Gastrocnemius medialis (tissue), 4 donors: ENCODE results near the gene DYNLL1. TPM values are rescaled to one million over a fixed set of nuclear protein-coding genes. Genes with fewer than 3 reads are reported as not detected.

ENCODE experiments used
- ATAC-seq, 2 donors: fragments of 150-250 bp; one replicate each; pipeline ENCODE4 v1.9.1; 2016
- DNase-seq, 2 donors: peaks; one replicate each; pipeline ENCODE4 v3.0.0-alpha.2; 2019
- H3K27ac ChIP-seq, 4 donors: fragments of 200-600 bp; sonication (generic); 1 replicate in 1 of 4; 2 replicates in 3 of 4; pipeline ENCODE4 v1.5.1; 2016 to 2018; ENCODE audit warnings: mild to moderate bottlenecking in 2 of 4, moderate library complexity in 1 of 4
- H3K27me3 ChIP-seq, 3 donors: fragments of 200-600 bp; sonication (generic) in 2 of 3; 1 replicate in 1 of 3; 2 replicates in 2 of 3; pipeline versions ENCODE4 v1.5.1 to v1.6.0; 2016 to 2019; ENCODE audit warnings: mild to moderate bottlenecking in 1 of 3, moderate library complexity in 1 of 3
- H3K36me3 ChIP-seq, 2 donors: fragments of 200-600 bp; sonication (generic) in 1 of 2; one replicate each; pipeline ENCODE4 v1.5.1; 2017 to 2018
- H3K4me1 ChIP-seq, 2 donors: fragments of 200-600 bp; sonication (generic) in 1 of 2; one replicate each; pipeline ENCODE4 v1.5.1; 2016 to 2017; ENCODE audit warnings: mild to moderate bottlenecking in 2 of 2
- H3K4me3 ChIP-seq, 4 donors: fragments of 200-600 bp; sonication (generic) in 3 of 4; 1 replicate in 1 of 4; 2 replicates in 3 of 4; pipeline ENCODE4 v1.5.1; 2016 to 2019; ENCODE audit warnings: mild to moderate bottlenecking in 2 of 4
- H3K9me3 ChIP-seq, 3 donors: fragments of 200-600 bp; sonication (generic) in 2 of 3; 1 replicate in 1 of 3; 2 replicates in 2 of 3; pipeline ENCODE4 v1.5.1; 2016 to 2019
- POLR2A ChIP-seq, 2 donors: fragments of 450-650 bp; IDR thresholded peaks; one replicate each; pipeline ENCODE4 v1.6.1; 2017; ENCODE audit warnings: antibody characterized with exemption in 2 of 2, mild to moderate bottlenecking in 2 of 2, moderate library complexity in 2 of 2
- in situ Hi-C, 4 donors: fragments of 200-750 bp; cut with MboI; loops; one replicate each; pipeline versions ENCODE4 v1.15.0 to v1.8.0; 2017; ENCODE audit warnings: low sequenced_read_pairs in 4 of 4
- intact Hi-C: fragments of 100-400 bp; cut with DNase I; formaldehyde crosslinking; loops from one replicate; pipeline ENCODE4 v1.15.1; 2023; ENCODE audit warnings: low total_unique reads
- total RNA-seq, 4 donors: library from RNA; depleted of rRNA; stranded (reverse); fragments of >200 nt; gene quantifications; one replicate each; pipeline versions ENCODE4 v1.1.0 to v1.2.3, GENCODE V29; 2016
- TF ChIP-seq, protein P1 (sequence below), 5 experiments: fragments of 450-650 bp in 3 of 5; fragments of 200-600 bp in 2 of 5; sonication (generic) in 2 of 5; IDR thresholded peaks in 4 of 5; conservative IDR thresholded peaks in 1 of 5; 1 replicate in 4 of 5; 2 replicates in 1 of 5; pipeline ENCODE4 v1.5.1; 2016 to 2019; ENCODE audit warnings: antibody characterized with exemption in 5 of 5, mild to moderate bottlenecking in 3 of 5, moderate library complexity in 3 of 5

The DYNLL1 gene
- total RNA-seq, 4 donors from 2014 or later: 16.7 to 45.0 (median 32.6) TPM

DNA sequence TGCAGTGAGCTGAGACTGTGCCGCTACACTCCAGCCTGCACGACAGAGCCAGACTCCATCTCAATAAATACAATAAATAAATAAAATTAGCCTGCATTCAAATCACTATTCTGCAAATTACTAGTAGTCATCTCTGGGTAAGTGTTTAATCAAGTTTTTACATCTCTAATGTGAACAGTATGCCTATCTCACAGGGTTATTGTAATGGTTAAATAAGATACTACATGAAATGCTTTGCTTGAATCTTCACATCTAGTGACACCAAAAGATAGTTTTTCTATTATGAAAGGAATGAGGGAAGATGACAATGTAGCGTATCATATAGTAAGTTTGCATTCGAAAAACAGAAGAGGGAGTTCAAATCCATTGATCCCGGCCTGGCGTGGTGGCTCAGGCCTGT, 28.5 kb upstream of the DYNLL1 start:
- ATAC-seq: no peak
- Histone ChIP-seq H3K9me3 (no peaks in the 10 kb centered on the region), H3K4me1 (peaks cover 15 to 32% of the 10 kb centered on the region in 2 donors), H3K4me3 (no peak overlapping the region), H3K27me3 (no peaks in the 10 kb centered on the region), H3K27ac (peak overlapping the region in 1 of 4 donors; percentile 11), H3K36me3 (peaks cover 0 to 34% of the 10 kb centered on the region in 2 donors)
- in situ Hi-C loops: no loop called here
- no peak for DNase-seq
- intact Hi-C loops: no loop called here
- no peak for TF ChIP-seq POLR2A (IDR thresholded peaks at IDR 0.05)
- TF ChIP-seq, protein P1, sequence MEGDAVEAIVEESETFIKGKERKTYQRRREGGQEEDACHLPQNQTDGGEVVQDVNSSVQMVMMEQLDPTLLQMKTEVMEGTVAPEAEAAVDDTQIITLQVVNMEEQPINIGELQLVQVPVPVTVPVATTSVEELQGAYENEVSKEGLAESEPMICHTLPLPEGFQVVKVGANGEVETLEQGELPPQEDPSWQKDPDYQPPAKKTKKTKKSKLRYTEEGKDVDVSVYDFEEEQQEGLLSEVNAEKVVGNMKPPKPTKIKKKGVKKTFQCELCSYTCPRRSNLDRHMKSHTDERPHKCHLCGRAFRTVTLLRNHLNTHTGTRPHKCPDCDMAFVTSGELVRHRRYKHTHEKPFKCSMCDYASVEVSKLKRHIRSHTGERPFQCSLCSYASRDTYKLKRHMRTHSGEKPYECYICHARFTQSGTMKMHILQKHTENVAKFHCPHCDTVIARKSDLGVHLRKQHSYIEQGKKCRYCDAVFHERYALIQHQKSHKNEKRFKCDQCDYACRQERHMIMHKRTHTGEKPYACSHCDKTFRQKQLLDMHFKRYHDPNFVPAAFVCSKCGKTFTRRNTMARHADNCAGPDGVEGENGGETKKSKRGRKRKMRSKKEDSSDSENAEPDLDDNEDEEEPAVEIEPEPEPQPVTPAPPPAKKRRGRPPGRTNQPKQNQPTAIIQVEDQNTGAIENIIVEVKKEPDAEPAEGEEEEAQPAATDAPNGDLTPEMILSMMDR (IDR thresholded peaks at IDR 0.05 in 4 of 5, conservative IDR thresholded peaks at IDR 0.05 in 1 of 5): no peak

DNA sequence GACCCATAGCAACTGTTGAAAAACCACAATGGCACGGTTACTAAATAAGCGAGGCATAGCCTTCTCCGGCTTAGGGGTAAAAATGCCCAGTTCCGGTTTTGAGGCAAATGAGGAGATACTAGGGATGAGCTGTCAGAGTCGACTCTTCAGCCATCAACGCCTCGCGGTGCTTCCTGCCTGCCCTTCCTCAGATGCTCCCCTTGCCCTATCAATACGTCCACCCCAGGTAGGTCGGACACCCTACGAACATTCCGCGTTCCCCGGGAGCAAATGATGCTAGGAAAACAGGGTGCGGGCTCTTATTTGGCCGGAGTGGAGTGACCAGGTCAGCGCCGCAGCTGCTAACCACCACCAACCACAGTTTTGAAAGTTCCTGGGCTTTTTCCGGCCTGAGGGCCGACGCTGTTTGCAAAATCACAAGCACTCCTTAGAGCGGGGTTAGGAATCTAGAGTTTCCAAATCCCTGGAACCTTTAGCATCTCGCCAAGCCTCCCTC, 27.5 kb upstream of the DYNLL1 start:
- H3K4me3 ChIP-seq: peak overlapping the region; percentile 82 to 99 (median 90)
- intact Hi-C loops (loop anchor here (2.0 kb wide), 2 partner anchors 22 to 30 kb away; partner anchors contain the start of genes COX6A1, GATC and TRIAP1), in situ Hi-C loops (no loop called here)
- ATAC-seq (peak in 1 of 2 donors; percentile 25), DNase-seq (peak in 1 of 2 donors; percentile 30)
- peaks cover 15 to 32% of the 10 kb centered on the region in 2 donors for H3K4me1 ChIP-seq
- no peak for TF ChIP-seq POLR2A (IDR thresholded peaks at IDR 0.05)
- TF ChIP-seq, protein P1 (IDR thresholded peaks at IDR 0.05 in 4 of 5, conservative IDR thresholded peaks at IDR 0.05 in 1 of 5): no peak
- no peaks in the 10 kb centered on the region for H3K27me3 ChIP-seq
- peak overlapping the region; percentile 87 to 93 (median 90) for H3K27ac ChIP-seq
- peaks cover 0 to 24% of the 10 kb centered on the region in 2 donors for H3K36me3 ChIP-seq
- H3K9me3 ChIP-seq: no peaks in the 10 kb centered on the region

DNA sequence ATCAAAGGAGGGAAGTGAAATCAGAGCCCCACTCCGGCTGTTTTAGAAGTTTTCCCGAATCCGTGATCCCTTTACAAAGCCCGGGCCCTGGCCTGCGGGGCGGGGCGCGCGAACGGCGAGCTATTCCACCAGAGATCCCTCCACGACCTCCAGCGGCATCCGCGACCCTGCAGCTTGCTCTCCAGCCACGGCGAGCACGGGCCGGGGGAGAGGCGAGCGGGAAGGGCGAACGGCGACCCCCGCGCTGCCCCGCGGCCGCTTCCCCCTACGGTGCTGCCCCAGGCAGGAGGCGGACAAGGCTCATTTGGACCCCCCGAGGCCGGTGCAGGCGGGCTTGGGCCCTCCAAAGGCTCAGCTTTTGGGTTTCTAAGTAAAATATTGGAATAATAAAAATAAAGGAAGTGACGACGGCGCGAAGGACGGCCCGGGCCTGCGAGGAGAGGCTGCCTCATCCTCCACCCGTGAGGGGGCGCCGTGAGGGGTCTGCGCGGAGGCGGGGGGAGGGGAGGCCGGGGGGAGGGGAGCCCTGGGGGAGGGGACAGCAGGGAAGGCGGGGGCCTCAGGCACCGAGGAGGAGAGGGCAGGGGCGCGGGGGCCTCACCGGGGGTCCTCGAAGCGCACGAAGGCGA, 27.0 kb upstream of the DYNLL1 start:
- intact Hi-C loops: loop anchor here (1.0 to 2.0 kb wide), 3 partner anchors 22 to 30 kb away; partner anchors contain the start of genes COX6A1, DYNLL1, GATC and TRIAP1
- in situ Hi-C loops: no loop called here

DNA sequence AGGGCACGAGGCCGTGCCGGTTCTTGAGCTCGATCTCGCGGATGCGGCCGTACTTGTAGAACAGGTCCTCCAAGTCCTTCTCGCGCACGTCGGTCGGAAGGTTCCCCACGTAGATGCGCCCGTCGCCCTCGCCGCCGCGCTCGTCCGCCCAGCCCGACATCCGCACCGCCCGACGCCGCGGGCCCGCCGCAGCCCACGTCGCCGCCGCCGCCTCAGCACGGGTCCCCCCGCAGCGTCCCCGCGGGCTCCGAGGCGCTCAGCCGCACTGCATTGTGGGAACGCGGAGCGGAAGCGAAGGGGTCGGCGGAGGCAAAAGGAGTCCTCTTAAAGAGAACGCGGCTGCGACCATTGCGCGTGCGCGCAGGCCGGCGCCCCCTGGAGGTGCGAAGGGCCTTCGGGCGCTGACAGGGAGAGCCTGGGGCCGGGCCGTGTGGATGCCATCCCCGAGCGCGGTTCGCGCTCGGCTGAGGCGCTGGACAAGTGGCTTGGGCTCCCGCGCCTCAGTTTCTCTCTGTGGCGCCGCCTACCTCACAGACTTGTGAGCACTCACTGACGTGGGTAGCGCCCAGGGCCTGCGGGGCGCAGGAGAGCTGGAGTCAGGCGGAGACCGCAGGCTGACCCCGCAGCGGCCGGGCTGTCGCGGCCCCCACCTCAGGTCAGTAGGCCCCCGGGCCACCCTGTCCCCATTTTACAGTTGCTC, 26.3 kb upstream of the DYNLL1 start, which contains the start of gene SRSF9:
TSS of gene SRSF9 (minus strand) at position 299 of the 700 bp plus-strand sequence. CDS start at position 160, 139 bp downstream.
- DNase-seq: peak; percentile 92 to 95
- Histone ChIP-seq H3K27ac (peak within 1 kb of the TSS; percentile 87 to 93 (median 90)), H3K36me3 (peaks cover 0 to 12% of the 10 kb centered on the region in 2 donors), H3K27me3 (no peaks in the 10 kb centered on the region), H3K4me1 (peaks cover 15 to 32% of the 10 kb centered on the region in 2 donors), H3K9me3 (no peaks in the 10 kb centered on the region), H3K4me3 (peak within 1 kb of the TSS; percentile 82 to 99 (median 90))
- intact Hi-C loops: loop anchor here (1.0 to 2.0 kb wide), 3 partner anchors 23 to 31 kb away; partner anchors contain the start of genes COX6A1, DYNLL1, GATC and TRIAP1
- in situ Hi-C loops: no loop called here
- TF ChIP-seq, protein P1 (IDR thresholded peaks at IDR 0.05 in 4 of 5, conservative IDR thresholded peaks at IDR 0.05 in 1 of 5): peak; percentile 85 to 96 (median 90)
- peak; percentile 74 to 87 for TF ChIP-seq POLR2A (IDR thresholded peaks at IDR 0.05)
- peak; percentile 90 to 96 for ATAC-seq

More for the DNA sequence above, 27.0 kb upstream of the DYNLL1 start:
- Histone ChIP-seq H3K4me1 (peaks cover 15 to 32% of the 10 kb centered on the region in 2 donors), H3K27me3 (no peaks in the 10 kb centered on the region), H3K9me3 (no peaks in the 10 kb centered on the region), H3K36me3 (peaks cover 0 to 19% of the 10 kb centered on the region in 2 donors), H3K4me3 (peak overlapping the region; percentile 82 to 99 (median 90)), H3K27ac (peak overlapping the region; percentile 87 to 93 (median 90))
- ATAC-seq (peak; percentile 25 to 35), DNase-seq (no peak)
- TF ChIP-seq, protein P1 (IDR thresholded peaks at IDR 0.05 in 4 of 5, conservative IDR thresholded peaks at IDR 0.05 in 1 of 5): no peak
- no peak for TF ChIP-seq POLR2A (IDR thresholded peaks at IDR 0.05)
